IMR-90 (cell line): ENCODE data around the gene RNF4. TPM values are rescaled to one million over a fixed set of nuclear protein-coding genes. Genes with fewer than 3 reads are reported as not detected.

Experiments
- ATAC-seq: fragments of 200-7000 bp; cut with Tn5 transposase; 2 replicates; pipeline ENCODE4 v1.9.1; 2020; ENCODE audit warnings: low read depth, mild to moderate bottlenecking, moderate library complexity
- BruUV-seq: library from RNA; stranded (reverse); fragments of 400-500 nt; replicated peaks from 2 replicates; lab custom pipeline; 2021; lab: Mats Ljungman, UMichigan
- CTCF ChIA-PET: fragments of 300-600 bp; formaldehyde crosslinking; extraction: SDS; loops from one replicate; lab custom pipeline; 2021; ENCODE audit warnings: antibody characterized with exemption; lab: Yijun Ruan, JAX
- POLR2A ChIA-PET: fragments of 300-600 bp; sonication (Branson Sonifier 250); formaldehyde crosslinking; loops from one replicate; lab custom pipeline; 2022; ENCODE audit warnings: antibody characterized with exemption; ENCODE audit not compliant: unreplicated experiment; lab: Charles Lee
- DNase-seq: peaks from one replicate; pipeline ENCODE4 v3.0.0; 2013
- H2AFZ ChIP-seq: replicated peaks from 2 replicates; pipeline ENCODE3; 2013; ENCODE audit warnings: low read length, mild to moderate bottlenecking; ENCODE audit not compliant: poor library complexity
- H2AK5ac ChIP-seq: 2 replicates; pipeline ENCODE4 v1.6.1; 2013; ENCODE audit warnings: low read depth, low read length, inconsistent platforms
- H2AK9ac ChIP-seq: replicated peaks from 2 replicates; pipeline ENCODE3; 2013; ENCODE audit warnings: mild to moderate bottlenecking, low read depth, low read length, moderate library complexity; ENCODE audit not compliant: poor library complexity
- H2BK120ac ChIP-seq: 2 replicates; pipeline ENCODE4 v1.6.1; 2013; ENCODE audit warnings: low read depth, low read length, inconsistent platforms
- H2BK15ac ChIP-seq: 3 replicates; pipeline ENCODE4 v1.6.1; 2013; ENCODE audit warnings: low read depth, low read length, inconsistent platforms
- H2BK20ac ChIP-seq: 2 replicates; pipeline ENCODE4 v1.6.1; 2013; ENCODE audit warnings: low read depth, mild to moderate bottlenecking, inconsistent platforms, low read length, moderate library complexity
- H2BK5ac ChIP-seq: 2 replicates; pipeline ENCODE4 v1.6.1; 2013; ENCODE audit warnings: mild to moderate bottlenecking, low read depth, low read length, inconsistent platforms; ENCODE audit not compliant: poor library complexity, severe bottlenecking
- H3K14ac ChIP-seq: replicated peaks from 2 replicates; pipeline ENCODE4 v1.6.1; 2013; ENCODE audit warnings: low read depth, low read length, inconsistent platforms
- H3K18ac ChIP-seq: 2 replicates; pipeline ENCODE4 v1.6.1; 2013; ENCODE audit warnings: low read depth, low read length, control low read depth
- H3K23ac ChIP-seq: 2 replicates; pipeline ENCODE4 v1.6.1; 2013; ENCODE audit warnings: low read depth, low read length, inconsistent platforms
- H3K27ac ChIP-seq: 2 replicates; pipeline ENCODE4 v1.5.1; 2013; ENCODE audit warnings: mild to moderate bottlenecking, control low read depth, low read length; ENCODE audit not compliant: insufficient read depth
- H3K27me3 ChIP-seq: 2 replicates; pipeline ENCODE4 v1.6.1; 2013; ENCODE audit warnings: low read length; ENCODE audit not compliant: control insufficient read depth, insufficient read depth
- H3K36me3 ChIP-seq: 2 replicates; pipeline ENCODE4 v1.6.1; 2013; ENCODE audit warnings: low read length, mixed read lengths; ENCODE audit not compliant: control insufficient read depth, insufficient read depth
- H3K4ac ChIP-seq: 2 replicates; pipeline ENCODE4 v1.6.1; 2013; ENCODE audit warnings: low read depth, low read length, inconsistent platforms
- H3K4me1 ChIP-seq: 2 replicates; pipeline ENCODE4 v1.6.1; 2013; ENCODE audit warnings: low read length, mixed read lengths; ENCODE audit not compliant: control insufficient read depth, insufficient read depth
- H3K4me2 ChIP-seq: 2 replicates; pipeline ENCODE4 v1.6.1; 2013; ENCODE audit warnings: low read depth, mild to moderate bottlenecking, control low read depth, low read length, moderate library complexity
- H3K4me3 ChIP-seq: 2 replicates; pipeline ENCODE4 v1.5.1; 2013; ENCODE audit warnings: low read depth, mild to moderate bottlenecking, control low read depth, low read length, moderate library complexity; ENCODE audit not compliant: insufficient read depth
- H3K56ac ChIP-seq: 2 replicates; pipeline ENCODE4 v1.6.1; 2013; ENCODE audit warnings: low read length, inconsistent platforms; ENCODE audit not compliant: insufficient read depth; ENCODE audit errors: extremely low read depth
- H3K79me1 ChIP-seq, 2 experiments: 2 replicates each; pipeline ENCODE4 v1.6.1; 2013; ENCODE audit warnings: low read length in 2 of 2, inconsistent platforms in 1 of 2, low read depth in 1 of 2
- H3K9ac ChIP-seq: 2 replicates; pipeline ENCODE4 v1.6.1; 2013; ENCODE audit warnings: low read depth, low read length, control low read depth
- H3K9me1 ChIP-seq: 2 replicates; pipeline ENCODE4 v1.6.1; 2013; ENCODE audit warnings: low read length, inconsistent platforms; ENCODE audit not compliant: insufficient read depth
- H3K9me3 ChIP-seq: 2 replicates; pipeline ENCODE4 v1.6.1; 2013; ENCODE audit warnings: low read length; ENCODE audit not compliant: control insufficient read depth, insufficient read depth
- H4K20me1 ChIP-seq: 2 replicates; pipeline ENCODE4 v1.6.1; 2013; ENCODE audit warnings: low read length, inconsistent platforms; ENCODE audit not compliant: insufficient read depth
- H4K5ac ChIP-seq: 2 replicates; pipeline ENCODE4 v1.6.1; 2013; ENCODE audit warnings: mild to moderate bottlenecking, low read depth, low read length, control low read depth
- H4K8ac ChIP-seq, 2 experiments: 2 replicates each; pipeline ENCODE4 v1.6.1; 2013; ENCODE audit warnings: low read depth in 2 of 2, low read length in 2 of 2, control low read depth in 1 of 2, inconsistent platforms in 1 of 2
- H4K91ac ChIP-seq: 2 replicates; pipeline ENCODE4 v1.6.1; 2013; ENCODE audit warnings: low read depth, low read length, inconsistent platforms; ENCODE audit not compliant: insufficient read depth
- BHLHE40 ChIP-seq: fragments of 150-350 bp; IDR thresholded peaks from 2 replicates; pipeline ENCODE4 v1.6.1; 2016; ENCODE audit warnings: mild to moderate bottlenecking, low read depth, low read length
- CHD1 ChIP-seq: IDR thresholded peaks from 2 replicates; pipeline ENCODE4 v1.6.1; 2012; ENCODE audit warnings: low read depth, low read length, improper control_type of control experiment
- MAFK ChIP-seq: IDR thresholded peaks from 2 replicates; pipeline ENCODE4 v1.6.1; 2012; ENCODE audit warnings: low read depth, low read length, improper control_type of control experiment
- MAZ ChIP-seq: IDR thresholded peaks from 2 replicates; pipeline ENCODE4 v1.6.1; 2012; ENCODE audit warnings: low read depth, mild to moderate bottlenecking, low read length, improper control_type of control experiment, moderate library complexity, borderline replicate concordance
- MXI1 ChIP-seq: IDR thresholded peaks from 2 replicates; pipeline ENCODE4 v1.6.1; 2012; ENCODE audit warnings: low read depth, mild to moderate bottlenecking, low read length, moderate library complexity, borderline replicate concordance
- NFE2L2 ChIP-seq: fragments of 150-350 bp; IDR thresholded peaks from 2 replicates; pipeline ENCODE4 v1.6.1; 2016; ENCODE audit warnings: low read depth, mild to moderate bottlenecking, low read length
- POLR2A ChIP-seq: IDR thresholded peaks from 2 replicates; pipeline ENCODE4 v1.6.1; 2012; ENCODE audit warnings: mild to moderate bottlenecking, low read depth, low read length
- WGBS, 2 experiments: methylation state at CpG; one replicate each; pipeline versions ENCODE4 v1.1.5 to v1.1.7; 2013; ENCODE audit warnings: missing lambda C conversion rate in 2 of 2; ENCODE audit not compliant: insufficient read length in 1 of 2; ENCODE audit errors: extremely low coverage in 2 of 2; 5-methylcytosine and 5-hydroxymethylcytosine counted together
- dilution Hi-C: fragments of 300-500 bp; cut with HindIII; formaldehyde crosslinking; loops from one replicate; pipeline ENCODE4 v1.14.3; 2018; ENCODE audit warnings: low sequenced_read_pairs; ENCODE audit not compliant: unreplicated experiment
- in situ Hi-C: fragments of 300-500 bp; cut with MboI; formaldehyde crosslinking; loops from 3 replicates; pipeline ENCODE4 v1.14.3; 2019; ENCODE audit warnings: low sequenced_read_pairs, inconsistent platforms, mixed read lengths
- intact Hi-C: fragments of 100-400 bp; cut with micrococcal nuclease; formaldehyde crosslinking; loops from 2 replicates; pipeline ENCODE4 v1.10.0; 2022
- polyA plus RNA-seq, 3 experiments: library from polyadenylated mRNA; depleted of rRNA; stranded (reverse); fragments of >200 nt; gene quantifications; 2 replicates each; pipeline ENCODE4 v1.2.3, GENCODE V29; 2012; ENCODE audit warnings: low replicate concordance in 1 of 3
- total RNA-seq: library from RNA; depleted of rRNA; stranded (reverse); fragments of >200 nt; gene quantifications from 2 replicates; pipeline ENCODE4 v1.2.3, GENCODE V29; 2012

The RNF4 gene
- total and polyA plus RNA-seq, 2 of the 4 experiments (the other 2 are of a cell fraction) = 63.8 to 73.8 TPM

DNA sequence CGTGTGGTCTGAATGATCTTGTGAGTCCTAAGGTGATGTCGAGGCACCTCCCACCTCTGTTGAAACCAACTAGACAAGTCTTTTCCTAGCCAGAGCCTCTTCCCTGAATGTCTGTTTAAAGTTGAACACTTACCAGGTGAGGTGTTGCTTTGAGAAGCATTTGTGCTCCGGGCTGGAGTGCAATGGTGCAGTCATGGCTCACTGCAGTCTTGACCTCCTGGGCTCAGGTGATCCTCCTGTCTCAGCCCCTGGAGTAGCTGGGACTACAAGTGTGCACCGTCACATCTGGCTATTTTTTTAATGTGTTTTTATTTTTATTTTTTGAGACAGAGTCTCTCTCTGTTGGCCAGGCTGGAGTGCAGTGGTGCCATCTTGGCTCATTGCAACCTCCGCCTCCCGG, 18.1 kb downstream of the RNF4 start:
- Histone ChIP-seq H2BK5ac (no peak overlapping the region), H3K9me1 (peaks cover 46% of the 10 kb centered on the region), H3K4me3 (no peak overlapping the region), H2BK120ac (no peak overlapping the region), H3K4me2 (no peak overlapping the region), H3K27me3 (no peaks in the 10 kb centered on the region), H3K14ac (no peak overlapping the region), H3K56ac (no peak overlapping the region), H3K18ac (no peak overlapping the region), H3K27ac (no peak overlapping the region), H3K4ac (no peak overlapping the region), H3K36me3 (peaks cover 12% of the 10 kb centered on the region), H3K23ac (no peak overlapping the region), H2BK20ac (no peak overlapping the region), H3K79me1 (peaks cover 12 to 89% of the 10 kb centered on the region in 2 experiments; a peak in 3 of 4 replicates), H2BK15ac (no peak overlapping the region), H3K9ac (no peak overlapping the region), H2AK9ac (no peak overlapping the region), H4K5ac (no peak overlapping the region), H2AK5ac (no peak overlapping the region), H3K9me3 (no peaks in the 10 kb centered on the region), H2AFZ (no peak overlapping the region), H3K4me1 (peaks cover 5% of the 10 kb centered on the region), H4K8ac (no peak overlapping the region), H4K91ac (no peak overlapping the region), H4K20me1 (peaks cover 89% of the 10 kb centered on the region)
- dilution Hi-C loops (no loop called here), in situ Hi-C loops (no loop called here), intact Hi-C loops (no loop called here)
- TF ChIP-seq MAFK = no peak
- TF ChIP-seq POLR2A = no peak
- no peak for TF ChIP-seq NFE2L2
- TF ChIP-seq CHD1 = no peak
- no peak for TF ChIP-seq BHLHE40
- TF ChIP-seq MXI1 = no peak
- no peak for TF ChIP-seq MAZ
- WGBS, 2 experiments = 100% methylated on average over 2 of the region's 6 CpGs; no CpG with 5 or more reads in 1 of the 2 experiments
- ChIA-PET POLR2A (no interaction called here), CTCF (no interaction called here)
- no TSS peak for BruUV-seq
- ATAC-seq (no peak), DNase-seq (no peak)
